K562 (cell line): ENCODE data around the gene IRF1. TPM values are rescaled to one million over a fixed set of nuclear protein-coding genes. Genes with fewer than 3 reads are reported as not detected.
A peak's percentile ranks its signal among the peaks of the same experiment; 100 is the strongest.

Experiments
- CHD4 ChIP-seq: fragments of 200-600 bp; sonication (generic); IDR thresholded peaks from 3 replicates; pipeline ENCODE4 v1.6.1; 2012; ENCODE audit warnings: low read depth, mild to moderate bottlenecking, mixed read lengths, low read length, inconsistent platforms; ENCODE audit not compliant: insufficient read depth, insufficient replicate concordance, poor library complexity, severe bottlenecking
- ESRRA ChIP-seq: fragments of 450-650 bp; IDR thresholded peaks from 2 replicates; pipeline ENCODE4 v1.6.1; 2014; ENCODE audit warnings: low read depth, mild to moderate bottlenecking, moderate library complexity, borderline replicate concordance
- GABPB2 ChIP-seq: fragments of 250-450 bp; sonication (Bioruptor Pico); conservative IDR thresholded peaks from 2 replicates; pipeline ENCODE4 v1.5.1; 2021; ENCODE audit warnings: mild to moderate bottlenecking
- HMGN3 ChIP-seq: IDR thresholded peaks from 2 replicates; pipeline ENCODE4 v1.6.1; 2011; ENCODE audit warnings: borderline replicate concordance, low read depth, mild to moderate bottlenecking, mixed read lengths, low read length; ENCODE audit not compliant: insufficient read length; ENCODE audit errors: extremely low read depth
- LEF1 ChIP-seq: fragments of 450-650 bp; IDR thresholded peaks from 2 replicates; pipeline ENCODE4 v1.6.1; 2016; ENCODE audit warnings: mild to moderate bottlenecking
- SNAPC5 ChIP-seq: fragments of 250-450 bp; sonication (Bioruptor Pico); IDR thresholded peaks from 2 replicates; pipeline ENCODE4 v1.8.0; 2021; ENCODE audit warnings: moderate library complexity, mild to moderate bottlenecking, inconsistent platforms
- SPI1 ChIP-seq: IDR thresholded peaks from 2 replicates; pipeline ENCODE4 v1.6.1; 2011; ENCODE audit warnings: low read depth, low read length, control low read depth, borderline replicate concordance
- TEAD2 ChIP-seq: fragments of 450-650 bp; IDR thresholded peaks from 2 replicates; pipeline ENCODE4 v1.6.1; 2016; ENCODE audit warnings: missing genetic modification characterization, control low read depth, missing compliant biosample characterization
- polyA plus RNA-seq, 8 experiments: library from polyadenylated mRNA; depleted of rRNA in 4 of 8; stranded (reverse) in 5 of 8; unstranded in 3 of 8; fragments of >200 nt; fragmentation: Nextera tagmentation in 2 of 8; fragmentation: Illumina TruSeq in 1 of 8; extraction: Ambion mirVana in 2 of 8; extraction: Trizol in 1 of 8; gene quantifications; 2 replicates each; pipeline versions ENCODE4 v1.2.1 to v1.2.3, GENCODE V29; 2011 to 2014; ENCODE audit warnings: inconsistent platforms in 1 of 8, missing spikeins in 1 of 8
- total RNA-seq, 7 experiments: library from RNA; depleted of rRNA in 6 of 7; stranded (reverse); fragments of >200 nt in 6 of 7; fragmentation: Illumina TruSeq in 2 of 7; extraction: Trizol in 2 of 7; gene quantifications; 2 replicates each; pipeline versions ENCODE4 v1.2.1 to v1.2.3, GENCODE V29; 2011 to 2021; ENCODE audit warnings: low replicate concordance in 1 of 7
- TF ChIP-seq, protein P1 (sequence below): sonication (generic); formaldehyde crosslinking; IDR thresholded peaks from 2 replicates; pipeline ENCODE4 v1.8.0; 2022; ENCODE audit warnings: mild to moderate bottlenecking, missing genetic modification reagents
- TF ChIP-seq, protein P2 (sequence below): sonication (generic); formaldehyde crosslinking; IDR thresholded peaks from 2 replicates; pipeline ENCODE4 v1.8.0; 2022; ENCODE audit warnings: missing genetic modification reagents, mild to moderate bottlenecking, borderline replicate concordance
- TF ChIP-seq, protein P3 (sequence below): sonication (generic); formaldehyde crosslinking; IDR thresholded peaks from 2 replicates; pipeline ENCODE4 v1.8.1; 2023; ENCODE audit warnings: mild to moderate bottlenecking, missing genetic modification reagents
- TF ChIP-seq, protein P4 (sequence below), 2 experiments: fragments of 200-800 bp in 1 of 2; sonication (Bioruptor generic) in 1 of 2; sonication (generic) in 1 of 2; formaldehyde crosslinking in 1 of 2; IDR thresholded peaks in 1 of 2; conservative IDR thresholded peaks in 1 of 2; 2 replicates each; pipeline versions ENCODE4 v1.5.0 to v1.6.1; 2016 to 2020; ENCODE audit warnings: missing compliant biosample characterization in 1 of 2, missing genetic modification characterization in 1 of 2, missing genetic modification reagents in 1 of 2

IRF1 gene
- total and polyA plus RNA-seq, 9 of the 15 experiments (the other 6 are each of a cell fraction or from before 2014, with no cell fraction given) = 1.1 to 12.3 (median 5.9) TPM

- TF ChIP-seq, protein P1, sequence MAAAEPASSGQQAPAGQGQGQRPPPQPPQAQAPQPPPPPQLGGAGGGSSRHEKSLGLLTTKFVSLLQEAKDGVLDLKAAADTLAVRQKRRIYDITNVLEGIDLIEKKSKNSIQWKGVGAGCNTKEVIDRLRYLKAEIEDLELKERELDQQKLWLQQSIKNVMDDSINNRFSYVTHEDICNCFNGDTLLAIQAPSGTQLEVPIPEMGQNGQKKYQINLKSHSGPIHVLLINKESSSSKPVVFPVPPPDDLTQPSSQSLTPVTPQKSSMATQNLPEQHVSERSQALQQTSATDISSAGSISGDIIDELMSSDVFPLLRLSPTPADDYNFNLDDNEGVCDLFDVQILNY (CRISPR knock-in tag) = no peak
- no peak for TF ChIP-seq SNAPC5 (CRISPR knock-in tag)
- peak; percentile 99 for TF ChIP-seq HMGN3
- TF ChIP-seq CHD4 = no peak
- TF ChIP-seq SPI1 = no peak
- peak; percentile 56 for TF ChIP-seq ESRRA
- peak; percentile 95 for TF ChIP-seq LEF1
- TF ChIP-seq, protein P2, sequence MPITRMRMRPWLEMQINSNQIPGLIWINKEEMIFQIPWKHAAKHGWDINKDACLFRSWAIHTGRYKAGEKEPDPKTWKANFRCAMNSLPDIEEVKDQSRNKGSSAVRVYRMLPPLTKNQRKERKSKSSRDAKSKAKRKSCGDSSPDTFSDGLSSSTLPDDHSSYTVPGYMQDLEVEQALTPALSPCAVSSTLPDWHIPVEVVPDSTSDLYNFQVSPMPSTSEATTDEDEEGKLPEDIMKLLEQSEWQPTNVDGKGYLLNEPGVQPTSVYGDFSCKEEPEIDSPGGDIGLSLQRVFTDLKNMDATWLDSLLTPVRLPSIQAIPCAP (CRISPR knock-in tag) = no peak
- TF ChIP-seq, protein P3, sequence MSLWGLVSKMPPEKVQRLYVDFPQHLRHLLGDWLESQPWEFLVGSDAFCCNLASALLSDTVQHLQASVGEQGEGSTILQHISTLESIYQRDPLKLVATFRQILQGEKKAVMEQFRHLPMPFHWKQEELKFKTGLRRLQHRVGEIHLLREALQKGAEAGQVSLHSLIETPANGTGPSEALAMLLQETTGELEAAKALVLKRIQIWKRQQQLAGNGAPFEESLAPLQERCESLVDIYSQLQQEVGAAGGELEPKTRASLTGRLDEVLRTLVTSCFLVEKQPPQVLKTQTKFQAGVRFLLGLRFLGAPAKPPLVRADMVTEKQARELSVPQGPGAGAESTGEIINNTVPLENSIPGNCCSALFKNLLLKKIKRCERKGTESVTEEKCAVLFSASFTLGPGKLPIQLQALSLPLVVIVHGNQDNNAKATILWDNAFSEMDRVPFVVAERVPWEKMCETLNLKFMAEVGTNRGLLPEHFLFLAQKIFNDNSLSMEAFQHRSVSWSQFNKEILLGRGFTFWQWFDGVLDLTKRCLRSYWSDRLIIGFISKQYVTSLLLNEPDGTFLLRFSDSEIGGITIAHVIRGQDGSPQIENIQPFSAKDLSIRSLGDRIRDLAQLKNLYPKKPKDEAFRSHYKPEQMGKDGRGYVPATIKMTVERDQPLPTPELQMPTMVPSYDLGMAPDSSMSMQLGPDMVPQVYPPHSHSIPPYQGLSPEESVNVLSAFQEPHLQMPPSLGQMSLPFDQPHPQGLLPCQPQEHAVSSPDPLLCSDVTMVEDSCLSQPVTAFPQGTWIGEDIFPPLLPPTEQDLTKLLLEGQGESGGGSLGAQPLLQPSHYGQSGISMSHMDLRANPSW (CRISPR knock-in tag) = 0 out of 2 replicates have a peak, but pooled peaks have one; percentile 82
- TF ChIP-seq, protein P4, sequence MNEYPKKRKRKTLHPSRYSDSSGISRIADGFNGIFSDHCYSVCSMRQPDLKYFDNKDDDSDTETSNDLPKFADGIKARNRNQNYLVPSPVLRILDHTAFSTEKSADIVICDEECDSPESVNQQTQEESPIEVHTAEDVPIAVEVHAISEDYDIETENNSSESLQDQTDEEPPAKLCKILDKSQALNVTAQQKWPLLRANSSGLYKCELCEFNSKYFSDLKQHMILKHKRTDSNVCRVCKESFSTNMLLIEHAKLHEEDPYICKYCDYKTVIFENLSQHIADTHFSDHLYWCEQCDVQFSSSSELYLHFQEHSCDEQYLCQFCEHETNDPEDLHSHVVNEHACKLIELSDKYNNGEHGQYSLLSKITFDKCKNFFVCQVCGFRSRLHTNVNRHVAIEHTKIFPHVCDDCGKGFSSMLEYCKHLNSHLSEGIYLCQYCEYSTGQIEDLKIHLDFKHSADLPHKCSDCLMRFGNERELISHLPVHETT (CRISPR knock-in tag; conservative IDR thresholded peaks at IDR 0.05 in 1 of 2, IDR thresholded peaks at IDR 0.05 in 1 of 2) = peak in 1 of 2 experiments; percentile 85; a peak in 2 of 4 replicates
- TF ChIP-seq TEAD2 (tag) = peak; percentile 27; the same call in 1 of the 2 replicates
- TF ChIP-seq GABPB2 (CRISPR knock-in tag) = no peak
These were observed 5.2 kb upstream of the IRF1 start (continued) for GRCh38 chr5:132495667-132496190.
